Mesenchymal stem cell (in vitro differentiated cells and primary cell): ENCODE measurements around the gene BRD2.

Experiments used
- DNase-seq: peaks from one replicate; pipeline ENCODE4 v3.0.0-alpha.2; 2013
- H2AFZ ChIP-seq: one replicate; pipeline ENCODE4 v1.6.1; 2013; ENCODE audit warnings: low read depth, mild to moderate bottlenecking, control low read depth, inconsistent platforms, low read length, moderate library complexity
- H2AK5ac ChIP-seq: 2 replicates; pipeline ENCODE4 v1.6.1; 2013; ENCODE audit warnings: low read length, moderate library complexity, mild to moderate bottlenecking, inconsistent platforms; ENCODE audit not compliant: severe bottlenecking
- H2BK120ac ChIP-seq: one replicate; pipeline ENCODE4 v1.6.1; 2013; ENCODE audit warnings: low read depth, mild to moderate bottlenecking, inconsistent platforms, low read length, moderate library complexity
- H2BK12ac ChIP-seq, 2 experiments: one replicate each; pipeline ENCODE4 v1.6.1; 2013; ENCODE audit warnings: inconsistent platforms in 2 of 2, low read length in 2 of 2, mild to moderate bottlenecking in 2 of 2, moderate library complexity in 2 of 2, control low read depth in 1 of 2
- H2BK15ac ChIP-seq: one replicate; pipeline ENCODE4 v1.6.1; 2013; ENCODE audit warnings: mild to moderate bottlenecking, low read depth, inconsistent platforms; ENCODE audit not compliant: poor library complexity, severe bottlenecking
- H2BK5ac ChIP-seq: 2 replicates; pipeline ENCODE4 v1.6.1; 2013; ENCODE audit warnings: low read depth, mild to moderate bottlenecking, low read length, control low read depth, inconsistent platforms; ENCODE audit not compliant: poor library complexity, severe bottlenecking
- H3K14ac ChIP-seq, 2 experiments: one replicate each; pipeline ENCODE4 v1.6.1; 2013; ENCODE audit warnings: inconsistent platforms in 2 of 2, low read length in 2 of 2, control low read depth in 1 of 2, mild to moderate bottlenecking in 1 of 2, moderate library complexity in 1 of 2
- H3K18ac ChIP-seq, 2 experiments: one replicate each; pipeline ENCODE4 v1.6.1; 2013; ENCODE audit warnings: inconsistent platforms in 2 of 2, low read length in 2 of 2, control low read depth in 1 of 2, low read depth in 1 of 2, mild to moderate bottlenecking in 1 of 2
- H3K23ac ChIP-seq, 2 experiments: one replicate each; pipeline ENCODE4 v1.6.1; 2013; ENCODE audit warnings: inconsistent platforms in 2 of 2, low read length in 2 of 2, mild to moderate bottlenecking in 2 of 2, moderate library complexity in 2 of 2, control low read depth in 1 of 2
- H3K27ac ChIP-seq: 2 replicates; pipeline ENCODE4 v1.5.1; 2013; ENCODE audit warnings: mild to moderate bottlenecking, moderate library complexity, low read length, control low read depth, inconsistent platforms; ENCODE audit not compliant: poor library complexity, severe bottlenecking
- H3K27me3 ChIP-seq, 2 experiments: 2 replicates each; pipeline versions ENCODE4 v1.6.1 to v1.7.0; 2013; ENCODE audit warnings: low read length in 2 of 2, mild to moderate bottlenecking in 2 of 2, moderate library complexity in 2 of 2, control low read depth in 1 of 2, inconsistent platforms in 1 of 2; ENCODE audit not compliant: control insufficient read depth in 1 of 2, insufficient read depth in 1 of 2
- H3K36me3 ChIP-seq, 2 experiments: 2 replicates each; pipeline versions ENCODE4 v1.6.1 to v1.7.0; 2013; ENCODE audit warnings: low read length in 2 of 2, control low read depth in 1 of 2, inconsistent platforms in 1 of 2, low read depth in 1 of 2, mild to moderate bottlenecking in 1 of 2; ENCODE audit not compliant: insufficient read depth in 2 of 2, control insufficient read depth in 1 of 2
- H3K4ac ChIP-seq, 2 experiments: one replicate each; pipeline ENCODE4 v1.6.1; 2013; ENCODE audit warnings: inconsistent platforms in 2 of 2, low read length in 2 of 2, mild to moderate bottlenecking in 2 of 2, moderate library complexity in 2 of 2, control low read depth in 1 of 2, low read depth in 1 of 2
- H3K4me1 ChIP-seq: 2 replicates; pipeline ENCODE4 v1.6.1; 2013; ENCODE audit warnings: low read depth, low read length, control low read depth; ENCODE audit not compliant: control insufficient read depth, insufficient read depth
- H3K4me2 ChIP-seq: 2 replicates; pipeline ENCODE4 v1.6.1; 2013; ENCODE audit warnings: low read length, mild to moderate bottlenecking, inconsistent platforms; ENCODE audit not compliant: poor library complexity, severe bottlenecking
- H3K4me3 ChIP-seq, 2 experiments: 2 replicates each; pipeline versions ENCODE4 v1.5.1 to v1.7.0; 2013; ENCODE audit warnings: low read length in 2 of 2, mild to moderate bottlenecking in 2 of 2, control low read depth in 1 of 2, low read depth in 1 of 2; ENCODE audit not compliant: insufficient read depth in 1 of 2
- H3K79me1 ChIP-seq: replicated peaks from 2 replicates; pipeline ENCODE4 v1.6.1; 2013; ENCODE audit warnings: mild to moderate bottlenecking, control low read depth, low read length, inconsistent platforms; ENCODE audit not compliant: poor library complexity, severe bottlenecking
- H3K9ac ChIP-seq: 2 replicates; pipeline ENCODE4 v1.7.0; 2013; ENCODE audit warnings: mild to moderate bottlenecking, low read length, moderate library complexity
- H3K9me3 ChIP-seq: 2 replicates; pipeline ENCODE4 v1.7.0; 2013; ENCODE audit warnings: mild to moderate bottlenecking, low read length; ENCODE audit not compliant: control insufficient read depth
- H4K8ac ChIP-seq: one replicate; pipeline ENCODE4 v1.6.1; 2013; ENCODE audit warnings: inconsistent platforms, mild to moderate bottlenecking, low read length, moderate library complexity
- H4K91ac ChIP-seq: one replicate; pipeline ENCODE4 v1.6.1; 2013; ENCODE audit warnings: mild to moderate bottlenecking, low read length, inconsistent platforms
- WGBS: methylation state at CpG from one replicate; pipeline ENCODE4 v1.1.7; 2013; ENCODE audit warnings: mixed read lengths; 5-methylcytosine and 5-hydroxymethylcytosine counted together

BRD2 gene

GRCh38 chr6:33021917-33022316 lies 53.5 kb downstream of the BRD2 start:
- Histone ChIP-seq H3K27ac (no peak overlapping the region), H3K23ac (no peak overlapping the region), H3K4ac (no peak overlapping the region), H3K4me3 (no peak overlapping the region), H3K4me2 (no peak overlapping the region), H3K4me1 (no peaks in the 10 kb centered on the region), H2BK12ac (no peak overlapping the region), H4K8ac (no peak overlapping the region), H3K9me3 (no peaks in the 10 kb centered on the region), H3K36me3 (no peaks in the 10 kb centered on the region), H2BK120ac (no peak overlapping the region), H4K91ac (peak overlapping the region; percentile 23), H3K14ac (peak overlapping the region in 1 of 2 experiments; percentile 23), H2BK15ac (peak overlapping the region; percentile 26), H3K79me1 (no peaks in the 10 kb centered on the region), H3K9ac (no peak overlapping the region), H2BK5ac (no peak overlapping the region), H2AK5ac (no peak overlapping the region), H2AFZ (no peak overlapping the region), H3K18ac (peak overlapping the region in 1 of 2 experiments; percentile 50), H3K27me3 (peaks cover 0 to 59% of the 10 kb centered on the region in 2 experiments)
- WGBS = 95% methylated on average over 10 of the region's 11 CpGs
- DNase-seq = no peak

- H2BK120ac ChIP-seq = no peak overlapping the region
Observed at GRCh38 chr6:33023536-33023935, 55.1 kb downstream of the BRD2 start.

GRCh38 chr6:33024521-33024920 lies 56.1 kb downstream of the BRD2 start:
- Histone ChIP-seq H2AFZ (no peak overlapping the region), H3K9me3 (no peaks in the 10 kb centered on the region), H4K91ac (no peak overlapping the region), H3K79me1 (no peaks in the 10 kb centered on the region), H2BK120ac (no peak overlapping the region), H3K14ac (no peak overlapping the region), H3K4me1 (no peaks in the 10 kb centered on the region), H3K4me2 (no peak overlapping the region), H3K36me3 (no peaks in the 10 kb centered on the region), H2BK12ac (no peak overlapping the region), H3K27me3 (peaks cover 0 to 51% of the 10 kb centered on the region in 2 experiments), H3K4ac (no peak overlapping the region), H3K18ac (no peak overlapping the region), H2AK5ac (no peak overlapping the region), H3K27ac (no peak overlapping the region), H3K23ac (no peak overlapping the region), H2BK15ac (no peak overlapping the region), H3K4me3 (no peak overlapping the region), H3K9ac (no peak overlapping the region), H2BK5ac (no peak overlapping the region), H4K8ac (no peak overlapping the region)
- DNase-seq = no peak

More at GRCh38 chr6:33023536-33023935, 55.1 kb downstream of the BRD2 start:
- Histone ChIP-seq H3K4me2 (no peak overlapping the region), H2BK5ac (no peak overlapping the region), H3K18ac (no peak overlapping the region), H3K36me3 (no peaks in the 10 kb centered on the region), H2BK15ac (no peak overlapping the region), H2AK5ac (no peak overlapping the region), H3K27ac (no peak overlapping the region), H4K8ac (no peak overlapping the region), H3K79me1 (no peaks in the 10 kb centered on the region), H3K9ac (no peak overlapping the region), H4K91ac (no peak overlapping the region), H3K23ac (no peak overlapping the region), H3K4me1 (no peaks in the 10 kb centered on the region), H3K4ac (no peak overlapping the region), H3K14ac (no peak overlapping the region), H2AFZ (no peak overlapping the region), H3K9me3 (no peaks in the 10 kb centered on the region), H3K27me3 (peaks cover 0 to 51% of the 10 kb centered on the region in 2 experiments), H3K4me3 (no peak overlapping the region), H2BK12ac (no peak overlapping the region)
- no peak for DNase-seq
- WGBS = no CpG with 5 or more reads among the region's 3 CpGs

- no peak overlapping the region for H4K8ac ChIP-seq
- no peaks in the 10 kb centered on the region for H3K36me3 ChIP-seq
- H3K27me3 ChIP-seq = peaks cover 5 to 28% of the 10 kb centered on the region in 2 experiments
- no peak overlapping the region for H2BK15ac ChIP-seq
- H3K79me1 ChIP-seq = no peaks in the 10 kb centered on the region
- no peak overlapping the region for H3K27ac ChIP-seq
- no peak overlapping the region for H3K4me2 ChIP-seq
- H2BK5ac ChIP-seq = no peak overlapping the region
- no peak overlapping the region for H4K91ac ChIP-seq
- H2BK120ac ChIP-seq = no peak overlapping the region
- no peak overlapping the region for H3K4ac ChIP-seq
- DNase-seq = no peak
- H3K14ac ChIP-seq = no peak overlapping the region
- H3K18ac ChIP-seq = no peak overlapping the region
- H3K4me1 ChIP-seq = no peaks in the 10 kb centered on the region
- WGBS = 10% methylated on average over 1 of the region's 1 CpG
- H3K23ac ChIP-seq = no peak overlapping the region
- H3K4me3 ChIP-seq = no peak overlapping the region
- no peak overlapping the region for H2BK12ac ChIP-seq
- no peaks in the 10 kb centered on the region for H3K9me3 ChIP-seq
- no peak overlapping the region for H2AFZ ChIP-seq
- no peak overlapping the region for H2AK5ac ChIP-seq
- H3K9ac ChIP-seq = no peak overlapping the region
Observed at GRCh38 chr6:33028220-33028849, 59.9 kb downstream of the BRD2 start.
